KG1 (cell line): ENCODE data around the gene ABHD16A.

Experiments
- DNase-seq: peaks from one replicate; lab custom pipeline; 2025; lab: John Stamatoyannopoulos, UW

The ABHD16A gene

DNA sequence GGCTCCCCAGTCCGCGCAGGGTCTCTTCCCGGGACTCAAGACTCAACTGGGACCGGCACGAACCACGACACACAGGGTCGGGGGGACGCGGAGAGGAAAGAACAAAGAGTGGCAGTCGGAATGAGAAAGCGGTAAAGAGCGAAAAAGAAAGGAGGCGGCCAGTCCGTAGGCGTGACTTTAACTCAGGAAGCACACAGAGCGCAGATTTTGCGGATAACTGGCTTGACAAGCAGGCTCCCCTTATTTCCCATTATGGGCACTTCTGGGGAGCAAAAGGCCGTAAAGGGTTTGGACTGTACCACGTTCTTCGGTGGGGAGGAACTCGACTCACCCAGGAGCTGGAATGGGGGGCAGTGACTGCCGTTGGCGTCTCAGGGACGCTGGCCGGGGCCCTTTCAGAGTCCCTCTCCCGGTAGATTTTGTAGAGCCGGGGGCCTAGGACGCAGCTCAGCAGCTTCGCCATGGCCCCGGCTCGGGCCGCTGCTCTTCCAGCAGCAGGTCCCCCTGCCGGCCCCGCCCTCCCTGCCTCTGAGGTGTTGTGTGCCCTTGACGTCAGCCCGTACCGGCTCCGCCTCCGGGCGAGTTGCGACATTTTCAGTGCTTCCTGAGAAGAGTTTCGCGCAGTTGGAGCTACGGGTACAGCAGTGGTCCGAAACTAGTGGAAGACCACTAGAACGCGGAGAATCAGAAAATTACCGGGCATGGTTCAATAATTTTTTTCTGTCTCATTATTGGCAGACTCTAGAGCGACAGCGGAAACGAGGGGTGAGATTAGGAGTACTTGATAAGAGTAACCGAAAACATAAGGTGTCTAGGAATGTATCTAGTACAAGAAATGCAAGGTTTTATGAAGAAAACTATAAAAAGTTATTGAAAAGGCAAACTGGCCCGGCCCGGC lies at the start of gene ABHD16A:
Gene ABHD16A, minus strand, starts transcription at position 506 of the 898 bp plus-strand sequence. Its CDS starts 43 bp downstream, at position 463.
- peak; percentile 97 for DNase-seq

DNA sequence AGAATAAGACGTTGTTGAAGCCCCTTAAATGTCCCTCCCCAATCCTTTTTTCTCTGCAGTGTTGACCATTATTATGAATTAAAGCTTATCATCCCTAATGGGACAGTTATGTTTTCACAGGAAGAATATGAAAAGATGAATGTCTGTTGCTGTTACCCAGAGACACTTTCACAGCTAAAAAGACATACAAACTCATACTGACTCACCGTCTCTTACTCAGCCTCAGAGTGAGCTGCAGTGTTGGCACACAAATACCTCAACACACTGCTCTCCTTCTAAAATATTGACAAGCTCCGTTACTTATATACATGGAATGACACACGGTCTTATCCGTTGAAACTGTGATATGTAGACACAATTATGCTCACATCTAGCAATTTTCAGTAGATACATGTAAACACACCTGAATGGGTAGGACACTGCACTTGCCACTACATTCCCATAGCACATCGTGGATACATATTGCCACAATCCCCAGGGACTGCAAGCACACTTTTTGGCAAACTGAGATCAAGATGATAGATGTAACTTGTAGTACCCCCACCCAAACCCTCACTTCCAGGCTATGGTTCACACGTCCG lies 49.7 kb upstream of the ABHD16A start:
- no peak for DNase-seq

GRCh38 chr6:31750411-31751022 lies 47.4 kb upstream of the ABHD16A start:
- DNase-seq: no peak

- no peak for DNase-seq
These were observed 46.3 kb upstream of the ABHD16A start for GRCh38 chr6:31749301-31750036.

- no peak for DNase-seq
These were observed 41.3 kb upstream of the ABHD16A start for GRCh38 chr6:31744422-31744821.

- no peak for DNase-seq
These were observed 39.8 kb upstream of the ABHD16A start for GRCh38 chr6:31742894-31743293.

DNA sequence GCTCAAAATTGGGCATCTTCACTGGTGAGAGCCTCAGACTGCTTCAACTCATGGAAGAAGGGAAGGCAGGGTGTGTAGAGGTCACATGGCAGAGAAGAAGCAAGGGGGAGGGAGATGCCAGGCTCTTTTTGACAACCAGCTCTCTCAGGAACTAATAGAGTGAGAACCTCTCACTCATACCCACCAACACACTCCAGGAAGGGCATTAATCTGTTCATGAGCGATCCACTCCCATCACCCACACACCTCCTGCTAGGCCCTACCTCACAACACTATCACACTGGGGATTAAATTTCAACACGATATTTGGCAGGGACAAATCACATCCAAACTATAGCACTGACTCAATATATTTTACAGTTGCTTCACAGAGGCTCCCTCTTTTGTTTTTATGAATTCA lies 38.7 kb upstream of the ABHD16A start:
- no peak for DNase-seq

DNA sequence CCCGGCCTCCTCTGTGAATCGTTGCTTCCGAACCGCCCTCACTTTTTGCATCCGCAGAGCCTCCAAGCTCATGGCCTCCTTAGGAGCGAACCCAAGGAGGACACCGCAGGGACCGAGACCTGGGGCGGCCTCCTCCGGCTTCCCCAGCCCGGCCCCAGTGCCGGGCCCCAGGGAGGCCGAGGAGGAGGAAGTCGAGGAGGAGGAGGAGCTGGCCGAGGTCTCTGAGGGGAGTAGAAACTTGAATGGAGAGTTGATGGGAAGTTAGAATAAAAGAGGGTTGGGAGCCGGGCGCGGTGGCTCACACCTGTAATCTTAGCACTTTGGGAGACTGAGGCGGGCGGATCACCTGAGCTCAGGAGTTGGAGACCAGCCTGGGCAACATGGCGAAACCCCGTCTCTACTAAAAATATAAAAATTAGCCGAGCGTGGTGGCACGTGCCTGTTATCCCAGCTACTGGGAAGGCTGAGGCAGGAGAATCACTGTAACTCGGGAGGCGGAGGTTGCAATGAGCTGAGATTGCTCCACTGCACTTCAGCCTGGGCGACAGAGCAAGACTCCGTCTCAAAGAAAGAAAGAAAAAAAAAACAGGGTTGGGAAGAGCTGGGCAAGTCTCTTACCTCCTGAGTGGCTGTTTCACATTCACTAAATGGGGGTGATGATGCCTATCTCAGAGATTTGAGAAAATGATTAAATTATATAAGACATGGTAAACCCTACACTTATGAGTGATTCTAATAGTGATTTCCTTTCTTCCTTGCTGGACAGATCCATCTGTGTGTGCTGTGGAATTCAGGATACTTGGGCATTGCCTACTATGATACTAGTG lies 37.5 kb upstream of the ABHD16A start:
- DNase-seq: no peak

- DNase-seq: peak; percentile 97
These were observed 36.7 kb upstream of the ABHD16A start, which contains the start of gene MSH5 for GRCh38 chr6:31739639-31740396. MSH5 (plus strand) TSS chr6:31740005; CDS start chr6:31740467, 462 bp downstream.

GRCh38 chr6:31737991-31738979 lies 35.2 kb upstream of the ABHD16A start:
- DNase-seq: peak; percentile 89

- DNase-seq: peak; percentile 84
These were observed 34.3 kb upstream of the ABHD16A start for GRCh38 chr6:31737315-31737990.

DNA sequence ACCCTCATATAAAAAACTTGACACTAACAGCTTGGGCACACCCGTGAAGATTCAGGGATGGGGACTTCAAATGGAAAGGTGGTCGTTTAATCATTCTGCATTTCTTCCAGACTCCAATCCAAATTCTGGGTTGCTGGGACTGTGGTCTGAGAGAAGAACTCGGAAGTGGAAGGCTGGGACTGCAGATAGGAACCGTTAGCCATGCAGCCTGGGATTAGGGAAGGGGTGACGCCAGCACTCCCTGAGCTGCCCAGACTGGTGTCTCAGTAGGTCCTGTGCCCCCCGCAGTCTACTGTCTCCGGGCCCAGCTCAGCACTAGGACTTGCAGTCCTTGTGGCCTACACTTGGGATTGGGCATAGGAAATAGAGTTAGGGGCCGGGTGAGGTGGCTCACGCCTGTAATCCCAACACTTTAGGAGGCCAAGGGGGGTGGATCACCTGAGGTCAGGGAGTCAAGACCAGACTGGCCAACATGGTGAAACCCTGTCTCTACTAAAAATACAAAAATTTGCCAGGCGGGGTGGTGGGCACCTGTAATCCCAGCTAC lies 33.7 kb upstream of the ABHD16A start:
- DNase-seq: no peak

DNA sequence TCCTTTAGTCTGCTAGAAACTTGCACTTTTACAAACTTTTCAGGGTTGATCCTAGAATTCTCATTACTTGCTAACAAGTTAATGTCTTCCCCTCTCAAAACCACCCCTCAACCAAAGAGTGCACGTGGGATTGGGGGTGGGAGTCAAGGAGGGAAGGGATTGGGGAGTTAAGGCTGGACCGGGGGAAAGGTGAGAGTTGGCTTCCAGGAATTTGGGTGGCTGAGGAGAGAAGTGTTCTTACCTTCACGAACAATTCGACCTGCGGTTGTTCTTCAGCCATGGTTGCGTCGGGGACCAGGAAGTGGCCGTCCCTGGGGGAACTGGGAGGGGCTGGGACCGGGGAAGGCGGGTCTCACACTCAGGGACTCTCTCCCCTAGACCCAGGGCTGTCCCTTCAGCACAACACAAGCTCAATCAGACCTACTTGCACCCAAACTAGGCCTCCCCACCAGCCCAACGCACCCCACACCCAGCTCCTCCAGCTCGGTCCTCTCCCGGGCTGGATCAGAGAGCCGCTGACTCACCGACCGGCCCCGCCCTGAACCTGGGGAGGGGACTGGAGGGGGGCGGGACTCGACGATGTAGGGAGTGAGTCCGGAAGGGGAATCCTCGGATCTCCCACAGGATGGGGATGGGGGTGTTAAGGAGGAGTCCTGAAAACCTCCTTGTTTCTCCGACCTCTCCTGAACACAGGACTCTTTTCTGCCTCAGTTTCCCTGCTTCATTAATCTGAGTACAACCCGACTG lies 33.1 kb upstream of the ABHD16A start, which contains the start of gene CLIC1:
Gene CLIC1, minus strand, starts transcription at position 510 of the 747 bp plus-strand sequence. Its CDS starts 230 bp downstream, at position 280.
- peak; percentile 65 for DNase-seq

- DNase-seq: peak; percentile 57
These were observed 31.8 kb upstream of the ABHD16A start for GRCh38 chr6:31734821-31735406.

DNA sequence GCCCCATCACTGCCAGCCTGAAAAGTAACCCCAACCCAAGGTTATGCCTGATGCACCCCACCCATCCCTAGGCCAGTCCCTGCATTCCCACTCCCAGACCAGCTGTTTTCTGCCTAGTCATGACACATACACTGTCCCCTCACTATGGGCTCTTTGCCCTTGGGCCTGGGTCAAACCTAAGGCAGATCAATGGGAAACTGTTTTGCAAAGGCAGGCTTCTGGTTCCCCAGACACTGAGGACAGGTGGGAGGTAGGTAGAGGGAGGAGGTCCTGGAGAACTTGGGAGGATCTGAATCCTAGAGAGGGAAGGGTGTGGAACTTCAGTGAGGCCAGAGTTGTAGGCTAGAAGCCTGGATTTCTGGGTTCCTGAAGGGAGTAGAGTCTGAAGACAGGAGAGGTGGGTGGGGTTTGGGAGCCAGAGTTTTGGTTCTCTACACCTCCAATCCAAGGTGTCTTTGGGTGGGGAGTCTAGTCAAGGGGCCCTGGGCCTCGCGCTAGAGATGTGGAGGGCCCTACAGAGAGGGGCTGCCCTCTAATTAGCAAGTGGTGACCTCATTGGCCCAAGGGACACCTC lies 31.2 kb upstream of the ABHD16A start:
- no peak for DNase-seq

- DNase-seq: no peak
These were observed 30.6 kb upstream of the ABHD16A start for GRCh38 chr6:31733734-31734133.

- no peak for DNase-seq
These were observed 28.9 kb upstream of the ABHD16A start for GRCh38 chr6:31732029-31732428.
